ENCODE measurements around the gene KLF15. TPM values are rescaled to one million over a fixed set of nuclear protein-coding genes. Genes with fewer than 3 reads are reported as not detected.

The KLF15 gene
- total and polyA plus RNA-seq, 2 of the 8 experiments (the other 6 are each of a cell fraction or from before 2014, with no cell fraction given), result 15.7 to 19.5 TPM

GRCh38 chr3:126350502-126351085, 6.6 kb downstream of the KLF15 start (continued):
- no peak for TF ChIP-seq HDAC2 (IDR thresholded peaks at IDR 0.05; ENCODE audit: borderline replicate concordance in 1 of 2, low read depth in 2 of 2, low read length in 2 of 2)
- TF ChIP-seq RAD21 (IDR thresholded peaks at IDR 0.05 in 1 of 2, conservative IDR thresholded peaks at IDR 0.05 in 1 of 2; ENCODE audit: low read depth in 2 of 2, low read length in 2 of 2), result no peak
- TF ChIP-seq ZNF274 (IDR thresholded peaks at IDR 0.05; ENCODE audit: borderline replicate concordance, extremely low read depth, low read length), result no peak
- no peak for TF ChIP-seq JUN (IDR thresholded peaks at IDR 0.05; ENCODE audit: low read depth, low read length)
- no peak for TF ChIP-seq GTF2F1 (IDR thresholded peaks at IDR 0.05; ENCODE audit: borderline replicate concordance, low read depth, low read length)

All from H1 (cell line).